HCT116 (cell line): Measurements from ENCODE around the gene FAM43A. TPM values are rescaled to one million over a fixed set of nuclear protein-coding genes. Genes with fewer than 3 reads are reported as not detected.

Experiments used
- ATAC-seq: fragments of 200-7000 bp; cut with Tn5 transposase; 2 replicates; pipeline ENCODE4 v1.9.1; 2020; ENCODE audit warnings: mild to moderate bottlenecking, moderate library complexity
- BruUV-seq: library from RNA; stranded (reverse); fragments of 400-500 nt; replicated peaks from 2 replicates; lab custom pipeline; 2021; lab: Mats Ljungman, UMichigan
- CTCF ChIA-PET: fragments of 300-600 bp; sonication (Branson Sonifier 250); formaldehyde crosslinking; loops from one replicate; lab custom pipeline; 2021; ENCODE audit warnings: antibody characterized with exemption; lab: Charles Lee
- POLR2A ChIA-PET: fragments of 300-600, 350-600 bp; sonication (Branson Sonifier 250); formaldehyde crosslinking; loops from one replicate; lab custom pipeline; 2021; ENCODE audit warnings: antibody characterized with exemption; lab: Charles Lee
- RAD21 ChIA-PET, 2 experiments: fragments of 300-600 bp; sonication (Branson Sonifier 250); formaldehyde crosslinking; loops; one replicate each; lab custom pipeline; 2023; ENCODE audit warnings: low total read pairs in 2 of 2; ENCODE audit not compliant: uncharacterized antibody in 2 of 2, unreplicated experiment in 2 of 2, low non-redundant PET in 1 of 2; lab: Charles Lee
- DNase-seq: peaks from one replicate; pipeline ENCODE4 v3.0.0-alpha.2; 2010; ENCODE audit warnings: low read depth, low spot score
- H2AFZ ChIP-seq: fragments of 200-600 bp; shearing (Covaris generic), sonication (generic); 2 replicates; pipeline ENCODE4 v1.6.1; 2017; ENCODE audit warnings: low read depth, mixed run types, mixed read lengths, antibody characterized with exemption, low read length; ENCODE audit not compliant: poor library complexity, severe bottlenecking
- H3K27ac ChIP-seq: 2 replicates; pipeline ENCODE4 v1.5.1; 2012; ENCODE audit warnings: low read depth, low read length
- H3K27me3 ChIP-seq: fragments of 200-600 bp; sonication (generic); 2 replicates; pipeline ENCODE4 v1.6.1; 2016; ENCODE audit warnings: mixed run types, low read length, mixed read lengths; ENCODE audit not compliant: insufficient read depth
- H3K36me3 ChIP-seq, 2 experiments: fragments of 200-500 bp in 1 of 2; fragments of 200-600 bp in 1 of 2; sonication (Bioruptor generic) in 1 of 2; sonication (generic) in 1 of 2; 2 replicates each; pipeline versions ENCODE4 v1.5.1 to v1.6.1; 2014 to 2016; ENCODE audit warnings: low read length in 2 of 2, inconsistent platforms in 1 of 2, mixed read lengths in 1 of 2, mixed run types in 1 of 2; ENCODE audit not compliant: insufficient read depth in 2 of 2, control insufficient read depth in 1 of 2
- H3K4me1 ChIP-seq, 2 experiments: fragments of 200-600 bp in 1 of 2; sonication (generic) in 1 of 2; 2 replicates each; pipeline versions ENCODE4 v1.5.1 to v1.6.1; 2012 to 2017; ENCODE audit warnings: low read length in 2 of 2, inconsistent platforms in 1 of 2, mild to moderate bottlenecking in 1 of 2, mixed read lengths in 1 of 2, mixed run types in 1 of 2, moderate library complexity in 1 of 2; ENCODE audit not compliant: insufficient read depth in 2 of 2, control insufficient read depth in 1 of 2
- H3K4me2 ChIP-seq: fragments of 200-600 bp; sonication (generic); 2 replicates; pipeline ENCODE4 v1.6.1; 2017; ENCODE audit warnings: mixed run types, low read length, mixed read lengths
- H3K4me3 ChIP-seq, 2 experiments: fragments of 200-600 bp in 1 of 2; sonication (generic) in 1 of 2; replicated peaks in 1 of 2; 2 replicates each; pipeline ENCODE4 v1.5.1; 2011 to 2016; ENCODE audit warnings: low read length in 2 of 2, control low read depth in 1 of 2, low read depth in 1 of 2, mild to moderate bottlenecking in 1 of 2, mixed read lengths in 1 of 2, mixed run types in 1 of 2
- H3K79me2 ChIP-seq: fragments of 200-600 bp; sonication (generic); 2 replicates; pipeline ENCODE4 v1.6.1; 2017; ENCODE audit warnings: mild to moderate bottlenecking, mixed run types, low read length, moderate library complexity, mixed read lengths; ENCODE audit not compliant: insufficient read depth
- H3K9ac ChIP-seq: fragments of 200-600 bp; sonication (generic); 2 replicates; pipeline ENCODE4 v1.6.1; 2016; ENCODE audit warnings: low read length, mixed read lengths
- H3K9me2 ChIP-seq: fragments of 200-600 bp; sonication (generic), shearing (Covaris generic); 2 replicates; pipeline ENCODE4 v1.6.1; 2017; ENCODE audit warnings: mixed run types, mild to moderate bottlenecking, moderate library complexity; ENCODE audit not compliant: insufficient read depth
- H3K9me3 ChIP-seq, 2 experiments: fragments of 200-500 bp in 1 of 2; fragments of 200-600 bp in 1 of 2; sonication (Bioruptor generic) in 1 of 2; sonication (generic) in 1 of 2; 2 replicates each; pipeline ENCODE4 v1.6.1; 2014 to 2017; ENCODE audit warnings: low read length in 2 of 2, mixed read lengths in 2 of 2, inconsistent platforms in 1 of 2, low read depth in 1 of 2, mild to moderate bottlenecking in 1 of 2, mixed run types in 1 of 2, moderate library complexity in 1 of 2; ENCODE audit not compliant: control insufficient read depth in 1 of 2, insufficient read depth in 1 of 2
- H4K20me1 ChIP-seq: fragments of 200-600 bp; sonication (generic), shearing (Covaris generic); 2 replicates; pipeline ENCODE4 v1.6.1; 2017; ENCODE audit warnings: mixed run types, mild to moderate bottlenecking, moderate library complexity; ENCODE audit not compliant: insufficient read depth
- EZH2phosphoT487 ChIP-seq: fragments of 200-600 bp; IDR thresholded peaks from 2 replicates; pipeline ENCODE4 v1.6.1; 2018; ENCODE audit warnings: antibody characterized with exemption, borderline replicate concordance
- TCF7L2 ChIP-seq: IDR thresholded peaks from 2 replicates; pipeline ENCODE4 v1.7.0; 2011; ENCODE audit warnings: borderline replicate concordance, inconsistent platforms; ENCODE audit not compliant: insufficient read depth, insufficient read length; ENCODE audit errors: extremely low read depth
- intact Hi-C: fragments of 100-400 bp; cut with micrococcal nuclease; formaldehyde crosslinking; loops from 2 replicates; pipeline ENCODE4 v1.10.0; 2022
- total RNA-seq: library from RNA; stranded (reverse); gene quantifications from one replicate; pipeline ENCODE4 v1.2.1, GENCODE V29; 2021; ENCODE audit not compliant: unreplicated experiment

FAM43A gene
- total RNA-seq, 1 experiment from 2014 or later, result 6.8 TPM

DNA sequence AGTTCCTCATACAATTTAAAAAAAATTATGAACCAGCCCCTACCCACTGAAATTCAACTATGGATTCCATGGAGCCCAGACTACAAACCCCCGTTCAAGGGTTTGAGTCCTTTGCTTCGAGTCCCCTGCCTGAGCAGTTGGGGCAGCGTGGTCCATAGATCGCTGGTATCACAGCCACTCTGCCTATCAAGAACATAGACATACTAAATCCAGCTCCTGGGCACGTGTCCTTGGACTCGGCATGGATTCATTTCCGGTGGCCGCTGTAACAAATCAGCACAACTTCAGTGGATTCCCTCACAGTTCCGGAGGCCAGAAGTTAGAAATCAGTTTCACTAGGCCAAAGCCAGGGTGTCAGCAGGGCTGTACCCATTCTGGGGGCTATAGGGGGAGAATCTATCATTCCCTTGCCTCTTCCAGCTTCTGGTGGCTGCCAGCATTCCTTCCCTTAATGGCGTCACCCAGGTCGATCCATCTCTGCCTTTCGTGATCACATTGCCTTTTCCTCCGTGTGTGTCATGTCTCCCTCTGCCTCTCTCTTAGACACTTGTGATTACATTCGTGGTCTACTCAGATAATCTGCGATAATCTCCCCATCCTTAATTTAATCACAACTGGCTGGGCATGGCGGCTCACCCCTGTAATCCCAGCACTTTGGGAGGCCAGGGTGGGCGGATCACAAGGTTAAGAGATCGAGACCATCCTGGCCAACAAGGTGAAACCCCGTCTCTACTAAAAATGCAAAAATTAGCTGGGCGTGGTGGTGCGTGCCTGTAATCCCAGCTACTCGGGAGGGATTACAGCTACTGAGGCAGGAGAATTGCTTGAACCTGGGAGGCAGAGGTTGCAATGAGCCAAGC, 47.9 kb upstream of the FAM43A start:
- RAD21 ChIA-PET, result no interaction called here
- DNase-seq, result no peak

GRCh38 chr3:194638991-194639605, 46.6 kb upstream of the FAM43A start:
- POLR2A ChIA-PET, result no interaction called here
- no peak for DNase-seq

More for the DNA sequence above, 47.9 kb upstream of the FAM43A start:
- BruUV-seq, result no TSS peak
- H3K4me1 ChIP-seq, result peaks cover 0 to 7% of the 10 kb centered on the region in 2 experiments; a peak in 1 of 4 replicates
- H2AFZ ChIP-seq, result no peak overlapping the region
- H3K4me3 ChIP-seq, result no peak overlapping the region
- ATAC-seq, result no peak
- H4K20me1 ChIP-seq, result no peaks in the 10 kb centered on the region
- no peak for TF ChIP-seq TCF7L2
- TF ChIP-seq, all 23 proteins: peak for 0
- no peak overlapping the region for H3K27ac ChIP-seq
- ChIA-PET CTCF (no interaction called here), POLR2A (no interaction called here)
- intact Hi-C loops, result no loop called here
- no peak overlapping the region for H3K4me2 ChIP-seq
- H3K36me3 ChIP-seq, result peaks cover 8 to 22% of the 10 kb centered on the region in 2 experiments; a peak in 3 of 4 replicates
- no peaks in the 10 kb centered on the region for H3K27me3 ChIP-seq
- H3K9me3 ChIP-seq, result no peaks in the 10 kb centered on the region
- no peak overlapping the region for H3K9ac ChIP-seq
- H3K9me2 ChIP-seq, result no peaks in the 10 kb centered on the region
- no peaks in the 10 kb centered on the region; the same call in 1 of the 2 replicates for H3K79me2 ChIP-seq

More at GRCh38 chr3:194638991-194639605, 46.6 kb upstream of the FAM43A start:
- Histone ChIP-seq H3K36me3 (peaks cover 12 to 34% of the 10 kb centered on the region in 2 experiments; a peak in 3 of 4 replicates), H2AFZ (no peak overlapping the region), H3K9me2 (no peaks in the 10 kb centered on the region), H3K27ac (no peak overlapping the region), H3K9me3 (no peaks in the 10 kb centered on the region), H3K4me3 (no peak overlapping the region), H3K9ac (no peak overlapping the region), H3K4me1 (peaks cover 0 to 4% of the 10 kb centered on the region in 2 experiments; a peak in 1 of 4 replicates), H4K20me1 (no peaks in the 10 kb centered on the region)
- no peak for ATAC-seq
- intact Hi-C loops, result no loop called here
- no peak for TF ChIP-seq TCF7L2
- no peak for TF ChIP-seq EZH2phosphoT487
- TF ChIP-seq, all 23 proteins: peak for 0
- Histone ChIP-seq H3K27me3 (no peaks in the 10 kb centered on the region), H3K4me2 (no peak overlapping the region), H3K79me2 (no peaks in the 10 kb centered on the region; the same call in 1 of the 2 replicates)
- RAD21 ChIA-PET, result no interaction called here
- CTCF ChIA-PET, result no interaction called here
- no TSS peak for BruUV-seq
